ENCODE measurements around the gene PPFIBP2. TPM values are rescaled to one million over a fixed set of nuclear protein-coding genes. Genes with fewer than 3 reads are reported as not detected.
A peak's percentile ranks its signal among the peaks of the same experiment; 100 is the strongest.

Gene PPFIBP2
- total and polyA plus RNA-seq, 12 donors, result 6.4 to 40.7 (median 21.4) TPM

DNA sequence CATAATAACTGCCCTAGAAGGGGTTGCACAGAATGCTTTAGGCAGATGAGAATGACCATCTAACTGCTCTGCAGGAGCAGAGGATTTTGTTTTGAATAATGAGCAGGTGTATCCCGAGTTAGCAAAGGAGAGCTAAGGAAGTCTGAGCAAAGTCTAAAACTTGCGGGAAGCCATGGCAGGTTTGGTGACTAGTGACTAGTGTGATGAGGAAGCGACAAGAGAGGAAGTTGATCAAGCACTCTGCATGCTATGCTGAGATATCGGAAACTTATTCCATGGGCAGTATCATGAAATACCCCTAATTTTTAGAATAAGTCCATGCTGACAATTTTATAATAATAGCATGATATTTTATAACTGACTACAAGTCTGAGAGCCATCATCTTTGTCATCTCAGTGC is 15.6 kb upstream of the PPFIBP2 start:
- DNase-seq (no peak), ATAC-seq (peak in 1 of 8 donors; percentile 25)
- Histone ChIP-seq H3K4me1 (peaks cover 0 to 26% (median 0%) of the 10 kb centered on the region in 9 donors), H3K36me3 (peaks cover 0 to 30% (median 0%) of the 10 kb centered on the region in 9 donors), H3K27ac (no peak overlapping the region), H3K9me3 (no peaks in the 10 kb centered on the region), H3K27me3 (no peaks in the 10 kb centered on the region), H3K4me3 (no peak overlapping the region)
- intact Hi-C loops (cut with DNase I), result no loop called here
- WGBS, 2 donors, result 81 to 85% methylated on average over 4 of the region's 4 CpGs
- TF ChIP-seq, protein P1, sequence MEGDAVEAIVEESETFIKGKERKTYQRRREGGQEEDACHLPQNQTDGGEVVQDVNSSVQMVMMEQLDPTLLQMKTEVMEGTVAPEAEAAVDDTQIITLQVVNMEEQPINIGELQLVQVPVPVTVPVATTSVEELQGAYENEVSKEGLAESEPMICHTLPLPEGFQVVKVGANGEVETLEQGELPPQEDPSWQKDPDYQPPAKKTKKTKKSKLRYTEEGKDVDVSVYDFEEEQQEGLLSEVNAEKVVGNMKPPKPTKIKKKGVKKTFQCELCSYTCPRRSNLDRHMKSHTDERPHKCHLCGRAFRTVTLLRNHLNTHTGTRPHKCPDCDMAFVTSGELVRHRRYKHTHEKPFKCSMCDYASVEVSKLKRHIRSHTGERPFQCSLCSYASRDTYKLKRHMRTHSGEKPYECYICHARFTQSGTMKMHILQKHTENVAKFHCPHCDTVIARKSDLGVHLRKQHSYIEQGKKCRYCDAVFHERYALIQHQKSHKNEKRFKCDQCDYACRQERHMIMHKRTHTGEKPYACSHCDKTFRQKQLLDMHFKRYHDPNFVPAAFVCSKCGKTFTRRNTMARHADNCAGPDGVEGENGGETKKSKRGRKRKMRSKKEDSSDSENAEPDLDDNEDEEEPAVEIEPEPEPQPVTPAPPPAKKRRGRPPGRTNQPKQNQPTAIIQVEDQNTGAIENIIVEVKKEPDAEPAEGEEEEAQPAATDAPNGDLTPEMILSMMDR (IDR thresholded peaks at IDR 0.05), result no peak

DNA sequence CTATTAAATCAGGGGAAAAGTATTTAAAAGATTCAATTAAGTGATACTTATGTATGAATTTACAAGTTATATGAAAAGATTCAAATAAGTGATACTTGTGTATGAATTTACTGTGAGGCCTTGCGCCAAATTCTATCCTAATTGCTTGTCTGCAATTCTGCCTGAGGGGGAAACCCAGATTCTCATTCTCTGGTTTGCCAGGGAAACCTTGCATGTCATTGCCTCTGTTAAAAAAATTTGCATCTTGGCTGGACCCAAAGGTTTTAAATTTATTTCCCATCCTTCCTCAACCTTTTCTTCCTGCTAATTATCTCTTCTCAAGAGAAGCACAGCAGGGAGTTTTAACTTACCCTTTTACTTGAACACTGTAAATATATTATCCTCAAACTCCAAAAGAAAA is 14.7 kb upstream of the PPFIBP2 start:
- 100% methylated on average over 1 of the region's 1 CpG for WGBS, 2 donors
- H3K36me3 ChIP-seq, result peaks cover 0 to 24% (median 0%) of the 10 kb centered on the region in 9 donors

DNA sequence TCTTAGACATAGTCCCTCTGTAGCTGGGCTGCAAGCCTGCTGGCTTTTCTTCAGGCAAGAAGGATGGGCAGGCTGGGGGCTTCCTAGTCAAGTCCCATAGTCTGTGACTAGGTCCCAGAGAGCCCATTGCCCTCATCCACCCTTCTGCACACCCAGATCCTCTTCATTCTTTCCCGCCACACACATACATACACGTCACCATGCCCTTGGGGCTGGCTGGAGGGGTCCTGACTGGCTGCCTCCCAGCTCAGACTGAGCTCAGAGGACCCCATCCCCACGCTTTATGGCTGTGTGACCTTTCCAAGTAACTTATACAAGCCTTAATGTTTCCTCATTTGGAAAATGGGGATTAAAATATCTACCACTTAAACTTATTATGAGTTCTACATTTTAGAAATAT is 13.5 kb upstream of the PPFIBP2 start:
- ATAC-seq, result no peak

More for the DNA sequence above, 14.7 kb upstream of the PPFIBP2 start:
- H3K27me3 ChIP-seq, result no peaks in the 10 kb centered on the region
- peaks cover 0 to 26% (median 0%) of the 10 kb centered on the region in 9 donors for H3K4me1 ChIP-seq
- H3K4me3 ChIP-seq, result no peak overlapping the region
- intact Hi-C loops (cut with DNase I), result no loop called here
- ATAC-seq, result no peak
- H3K9me3 ChIP-seq, result no peaks in the 10 kb centered on the region
- H3K27ac ChIP-seq, result no peak overlapping the region
- DNase-seq, result no peak
- TF ChIP-seq, protein P1 (IDR thresholded peaks at IDR 0.05), result no peak

DNA sequence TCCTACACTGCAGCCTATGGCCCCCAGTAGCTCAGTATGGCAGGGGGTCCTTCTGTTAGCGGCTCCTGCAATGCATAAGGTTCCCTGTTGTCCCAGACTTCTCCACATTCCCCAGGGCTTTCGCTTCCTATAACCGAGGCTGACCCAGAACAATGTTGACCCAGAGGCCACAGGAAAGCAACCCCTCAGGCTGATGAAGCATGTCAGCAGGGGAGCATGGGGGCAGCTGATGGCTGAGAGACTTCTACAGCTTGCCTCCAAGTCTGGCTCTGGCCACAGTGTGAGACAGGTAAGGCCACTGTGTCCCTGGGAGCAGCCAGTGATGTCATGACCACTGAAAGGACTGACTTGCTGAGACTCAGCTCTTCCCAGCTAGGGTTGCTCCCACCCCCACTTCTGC is 12.5 kb upstream of the PPFIBP2 start:
- DNase-seq (no peak), ATAC-seq (no peak)
- peaks cover 0 to 21% (median 0%) of the 10 kb centered on the region in 9 donors for H3K36me3 ChIP-seq
- peaks cover 0 to 18% (median 0%) of the 10 kb centered on the region in 9 donors for H3K4me1 ChIP-seq
- no peak overlapping the region for H3K27ac ChIP-seq
- 74 to 78% methylated on average over 3 of the region's 3 CpGs for WGBS, 2 donors
- H3K27me3 ChIP-seq, result no peaks in the 10 kb centered on the region
- H3K4me3 ChIP-seq, result no peak overlapping the region
- TF ChIP-seq, protein P1 (IDR thresholded peaks at IDR 0.05), result no peak
- no peaks in the 10 kb centered on the region for H3K9me3 ChIP-seq
- intact Hi-C loops (cut with DNase I), result no loop called here

More for the DNA sequence above, 13.5 kb upstream of the PPFIBP2 start:
- Histone ChIP-seq H3K27ac (no peak overlapping the region), H3K4me1 (peaks cover 0 to 26% (median 0%) of the 10 kb centered on the region in 9 donors), H3K9me3 (no peaks in the 10 kb centered on the region), H3K36me3 (peaks cover 0 to 21% (median 0%) of the 10 kb centered on the region in 9 donors), H3K4me3 (no peak overlapping the region), H3K27me3 (no peaks in the 10 kb centered on the region)
- intact Hi-C loops (cut with DNase I), result no loop called here
- TF ChIP-seq, protein P1 (IDR thresholded peaks at IDR 0.05), result no peak
- no peak for DNase-seq
- WGBS, 2 donors, result 92 to 98% methylated on average over 3 of the region's 3 CpGs

Measured in heart right ventricle (tissue), 16 donors.